Peyer's patch (tissue), 4 donors: ENCODE data around the gene ENO3.

Experiments
- CTCF ChIP-seq, 6 experiments: fragments of 450-650 bp in 4 of 6; fragments of 200-600 bp in 2 of 6; sonication (generic) in 1 of 6; IDR thresholded peaks; one replicate each; pipeline ENCODE4 v1.5.1; 2017 to 2019; ENCODE audit warnings: antibody characterized with exemption in 6 of 6, mild to moderate bottlenecking in 3 of 6, moderate library complexity in 1 of 6
- POLR2A ChIP-seq, 2 donors: fragments of 450-650 bp; IDR thresholded peaks; one replicate each; pipeline ENCODE4 v1.5.1; 2017; ENCODE audit warnings: antibody characterized with exemption in 2 of 2, mild to moderate bottlenecking in 2 of 2, moderate library complexity in 2 of 2

- no peak for TF ChIP-seq CTCF (IDR thresholded peaks at IDR 0.05)
- TF ChIP-seq POLR2A (IDR thresholded peaks at IDR 0.05): no peak
Observed at GRCh38 chr17:4902540-4902939, 48.4 kb upstream of the ENO3 start.
